Psoas muscle (tissue), 8 donors: Measurements from ENCODE around the gene RNF207. TPM values are rescaled to one million over a fixed set of nuclear protein-coding genes. Genes with fewer than 3 reads are reported as not detected.

Experiments used
- ATAC-seq, 4 donors: fragments of 200-7000 bp; cut with Tn5 transposase; one replicate each; pipeline ENCODE4 v1.9.1; 2020; ENCODE audit warnings: moderate library complexity in 3 of 4, mild to moderate bottlenecking in 2 of 4
- DNase-seq, 2 donors: peaks; one replicate each; pipeline ENCODE4 v3.0.0-alpha.2; 2020
- H3K27ac ChIP-seq: fragments of 200-600 bp; one replicate; pipeline ENCODE4 v1.8.0; 2022
- H3K27me3 ChIP-seq, 3 donors: fragments of 200-600 bp in 1 of 3; one replicate each; pipeline versions ENCODE4 v1.6.1 to v1.8.0; 2013 to 2022; ENCODE audit warnings: low read length in 2 of 3, mild to moderate bottlenecking in 2 of 3, moderate library complexity in 1 of 3; ENCODE audit not compliant: insufficient read depth in 3 of 3
- H3K36me3 ChIP-seq, 2 donors: fragments of 200-600 bp in 1 of 2; one replicate each; pipeline versions ENCODE4 v1.6.1 to v1.8.0; 2013 to 2022; ENCODE audit warnings: low read depth in 1 of 2, mild to moderate bottlenecking in 1 of 2, moderate library complexity in 1 of 2; ENCODE audit not compliant: insufficient read depth in 1 of 2
- H3K4me1 ChIP-seq: fragments of 200-600 bp; one replicate; pipeline ENCODE4 v1.8.0; 2022
- H3K4me3 ChIP-seq: fragments of 200-600 bp; one replicate; pipeline ENCODE4 v1.8.0; 2022; ENCODE audit warnings: mild to moderate bottlenecking
- H3K9me3 ChIP-seq: fragments of 200-600 bp; one replicate; pipeline ENCODE4 v1.8.0; 2022
- CTCF ChIP-seq: fragments of 200-600 bp; IDR thresholded peaks from one replicate; pipeline ENCODE4 v1.8.0; 2022; ENCODE audit warnings: antibody characterized with exemption
- WGBS, 3 donors: extraction: QIAGEN DNeasy Blood & Tissue Kit; methylation state at CpG; one replicate each; pipeline versions ENCODE4 v1.1.6 to v1.1.7; 2013; 5-methylcytosine and 5-hydroxymethylcytosine counted together
- intact Hi-C, 2 donors: fragments of 100-400 bp; cut with DNase I; formaldehyde crosslinking; loops; one replicate each; pipeline versions ENCODE4 v1.11.0 to v1.14.2; 2022
- polyA plus RNA-seq, 3 donors: library from polyadenylated mRNA; stranded (reverse); fragments of 200-250 nt; gene quantifications; one replicate each; pipeline ENCODE4 v1.2.3, GENCODE V29; 2013
- total RNA-seq, 4 donors: library from RNA; stranded (reverse); fragmentation: NEBNext Ultra II Directional in 2 of 4; extraction: Animal tissue kit (Norgen Biotek cat#: 25700) in 2 of 4; gene quantifications; one replicate each; pipeline versions ENCODE4 v1.2.1 to v1.2.4, GENCODE V29; 2021 to 2023
- donor health status: healthy with polysubstance abuse.
- donor health status: DM: no; HTN: no; CAD: no; lungs with moderate emphysema.
- donor health status: Bipolar disorder and iron deficiency.
- donor health status: healthy.
- donor health status: DM: yes; HTN: yes; CAD: no.
- donor health status: DM: no; HTN: no; CAD: no.
- donor health status: DM: no; HTN: no; CAD: no.
- donor health status: DM: yes; HTN: yes; CAD: no.

Gene RNF207
- total and polyA plus RNA-seq, 7 donors: 2.5 to 13.6 (median 4.0) TPM

- H3K4me1 ChIP-seq: peaks cover 2% of the 10 kb centered on the region
- H3K36me3 ChIP-seq: no peaks in the 10 kb centered on the region
- peaks cover 0 to 7% (median 3%) of the 10 kb centered on the region in 3 donors for H3K27me3 ChIP-seq
- 86 to 91% (median 89%) methylated on average over 21 of the region's 21 CpGs for WGBS, 3 donors
- ATAC-seq (no peak), DNase-seq (no peak)
- intact Hi-C loops: loop anchor here in 1 of 2 donors (5.0 kb wide), 1 partner anchor 34 kb away; no protein-coding TSS in a partner anchor
- H3K4me3 ChIP-seq: no peak overlapping the region
- TF ChIP-seq CTCF: no peak
- H3K27ac ChIP-seq: no peak overlapping the region
- H3K9me3 ChIP-seq: no peaks in the 10 kb centered on the region
Observed at GRCh38 chr1:6268415-6268814, 62.5 kb downstream of the RNF207 start.

GRCh38 chr1:6269296-6269695 lies 63.4 kb downstream of the RNF207 start:
- TF ChIP-seq CTCF: no peak
- no peaks in the 10 kb centered on the region for H3K4me1 ChIP-seq
- H3K27ac ChIP-seq: no peak overlapping the region
- intact Hi-C loops: loop anchor here in 1 of 2 donors (5.0 kb wide), 1 partner anchor 33 kb away; no protein-coding TSS in a partner anchor
- H3K36me3 ChIP-seq: no peaks in the 10 kb centered on the region
- no peak for DNase-seq
- WGBS, 3 donors: 87 to 88% (median 88%) methylated on average over 13 to 14 of the region's 14 CpGs
- ATAC-seq: no peak
- peaks cover 0 to 3% (median 0%) of the 10 kb centered on the region in 3 donors for H3K27me3 ChIP-seq
- no peaks in the 10 kb centered on the region for H3K9me3 ChIP-seq
- no peak overlapping the region for H3K4me3 ChIP-seq

GRCh38 chr1:6269720-6270400 lies 63.9 kb downstream of the RNF207 start:
- ATAC-seq: no peak
- no peak overlapping the region for H3K4me3 ChIP-seq
- no peaks in the 10 kb centered on the region for H3K36me3 ChIP-seq
- intact Hi-C loops: loop anchor here in 1 of 2 donors (5.0 kb wide), 1 partner anchor 32 kb away; no protein-coding TSS in a partner anchor
- H3K27me3 ChIP-seq: peaks cover 0 to 3% (median 0%) of the 10 kb centered on the region in 3 donors
- H3K4me1 ChIP-seq: no peaks in the 10 kb centered on the region
- no peak overlapping the region for H3K27ac ChIP-seq
- 80 to 82% (median 81%) methylated on average over 22 of the region's 22 CpGs for WGBS, 3 donors
- no peak for DNase-seq
- no peaks in the 10 kb centered on the region for H3K9me3 ChIP-seq
- no peak for TF ChIP-seq CTCF

- H3K4me1 ChIP-seq: no peaks in the 10 kb centered on the region
- no peak for TF ChIP-seq CTCF
- DNase-seq (no peak), ATAC-seq (no peak)
- intact Hi-C loops: no loop called here
- H3K27me3 ChIP-seq: peaks cover 0 to under 1% (median 0%) of the 10 kb centered on the region in 3 donors
- H3K36me3 ChIP-seq: no peaks in the 10 kb centered on the region
- no peaks in the 10 kb centered on the region for H3K9me3 ChIP-seq
- 64 to 79% (median 67%) methylated on average over 8 of the region's 8 CpGs for WGBS, 3 donors
- no peak overlapping the region for H3K4me3 ChIP-seq
- H3K27ac ChIP-seq: no peak overlapping the region
Observed at GRCh38 chr1:6270401-6270800, 64.5 kb downstream of the RNF207 start.

Other genes starting within 250 kb of the RNF207 start
- 1 to 10 TPM; 1.6 to 2.8 (median 1.9) TPM for gene NPHP4, start 213.7 kb upstream of the RNF207 start, total RNA-seq
- gene NPHP4, start 213.7 kb upstream of the RNF207 start, polyA plus RNA-seq: 1 to 10 TPM; 1.3 to 2.1 (median 1.5) TPM
- 1 to 10 TPM; 2.1 to 8.8 (median 3.6) TPM for gene KCNAB2, start 160.2 kb upstream of the RNF207 start, total RNA-seq
- gene KCNAB2, start 160.2 kb upstream of the RNF207 start, polyA plus RNA-seq: 1 to 10 TPM in 2 of 3 donors, under 1 TPM in 1; 0.86 to 1.7 (median 1.6) TPM
- gene CHD5, start 25.8 kb upstream of the RNF207 start, total RNA-seq: under 1 TPM in 2 of 4 donors, not detected in 2; 0.24 to 0.25 TPM
- gene CHD5, start 25.8 kb upstream of the RNF207 start, polyA plus RNA-seq: under 1 TPM; 0.03 to 0.38 (median 0.17) TPM
- gene RPL22, start 6.5 kb upstream of the RNF207 start, total RNA-seq: 100 to 1,000 TPM; 308 to 417 (median 333) TPM
- gene RPL22, start 6.5 kb upstream of the RNF207 start, polyA plus RNA-seq: 100 to 1,000 TPM; 285 to 333 (median 291) TPM
- 100 to 1,000 TPM in 1 of 4 donors, 10 to 100 TPM in 3; 57.3 to 215 (median 68.3) TPM for gene ICMT, start 29.8 kb downstream of the RNF207 start, total RNA-seq
- gene ICMT, start 29.8 kb downstream of the RNF207 start, polyA plus RNA-seq: 100 to 1,000 TPM in 1 of 3 donors, 10 to 100 TPM in 2; 39.2 to 101 (median 47.2) TPM
- not detected for gene HES3, start 38.1 kb downstream of the RNF207 start, total RNA-seq
- not detected for gene HES3, start 38.1 kb downstream of the RNF207 start, polyA plus RNA-seq
- gene GPR153, start 55.0 kb downstream of the RNF207 start, total RNA-seq: 1 to 10 TPM; 2.2 to 3.5 (median 2.9) TPM
- gene GPR153, start 55.0 kb downstream of the RNF207 start, polyA plus RNA-seq: 1 to 10 TPM in 1 of 3 donors, under 1 TPM in 2; 0.49 to 1.6 (median 0.75) TPM
- gene ACOT7, start 187.6 kb downstream of the RNF207 start, total RNA-seq: 1 to 10 TPM; 3.5 to 4.9 (median 4.0) TPM
- 10 to 100 TPM in 1 of 3 donors, 1 to 10 TPM in 2; 2.3 to 12.4 (median 4.9) TPM for gene ACOT7, start 187.6 kb downstream of the RNF207 start, polyA plus RNA-seq
- gene HES2, start 213.8 kb downstream of the RNF207 start, total RNA-seq: under 1 TPM in 1 of 4 donors, not detected in 3; 0.06 TPM
- gene HES2, start 213.8 kb downstream of the RNF207 start, polyA plus RNA-seq: under 1 TPM in 1 of 3 donors, not detected in 2; 0.13 TPM
- not detected for gene ESPN, start 218.7 kb downstream of the RNF207 start, total RNA-seq
- gene ESPN, start 218.7 kb downstream of the RNF207 start, polyA plus RNA-seq: under 1 TPM in 1 of 3 donors, not detected in 2; 0.12 TPM